WTC11 (cell line): ENCODE measurements around the gene UGGT1. TPM values are rescaled to one million over a fixed set of nuclear protein-coding genes. Genes with fewer than 3 reads are reported as not detected.

Source experiments
- ATAC-seq: fragments of 200-7000 bp; cut with Tn5 transposase; 2 replicates; pipeline ENCODE4 v1.10.0; 2021; ENCODE audit warnings: mild to moderate bottlenecking, moderate library complexity
- CTCF ChIA-PET: fragments of 300-600 bp; sonication (Branson Sonifier 250); formaldehyde crosslinking; loops from one replicate; lab custom pipeline; 2021; ENCODE audit warnings: antibody characterized with exemption; lab: Charles Lee
- POLR2A ChIA-PET: fragments of 350-600 bp; sonication (Branson Sonifier 250); formaldehyde crosslinking; loops from one replicate; lab custom pipeline; 2021; ENCODE audit warnings: antibody characterized with exemption; lab: Charles Lee
- DNase-seq: peaks from one replicate; pipeline ENCODE4 v3.0.0; 2021; ENCODE audit warnings: low spot score
- H3K27ac Mint-ChIP-seq: 2 replicates; pipeline ENCODE4 v1.8.0; 2021; ENCODE audit warnings: mixed read lengths
- H3K27me3 Mint-ChIP-seq: 2 replicates; pipeline ENCODE4 v1.8.0; 2021; ENCODE audit warnings: low read depth, mild to moderate bottlenecking, moderate library complexity, mixed read lengths
- H3K36me3 Mint-ChIP-seq: 2 replicates; pipeline ENCODE4 v1.8.0; 2021; ENCODE audit warnings: mixed read lengths
- H3K4me1 Mint-ChIP-seq: 2 replicates; pipeline ENCODE4 v1.8.0; 2022; ENCODE audit warnings: mixed read lengths
- H3K4me3 Mint-ChIP-seq: 2 replicates; pipeline ENCODE4 v1.8.0; 2021; ENCODE audit warnings: mild to moderate bottlenecking, moderate library complexity, mixed read lengths
- H3K9me3 Mint-ChIP-seq: 2 replicates; pipeline ENCODE4 v1.8.0; 2021; ENCODE audit warnings: mixed read lengths
- ATF6 ChIP-seq: sonication (generic); formaldehyde crosslinking; IDR thresholded peaks from 2 replicates; pipeline ENCODE4 v1.8.1; 2023; ENCODE audit warnings: mild to moderate bottlenecking, missing genetic modification reagents
- ESRRA ChIP-seq: sonication (generic); formaldehyde crosslinking; IDR thresholded peaks from 2 replicates; pipeline ENCODE4 v1.8.1; 2022; ENCODE audit warnings: mild to moderate bottlenecking, missing genetic modification reagents, borderline replicate concordance
- FOXJ3 ChIP-seq: sonication (generic); formaldehyde crosslinking; IDR thresholded peaks from 2 replicates; pipeline ENCODE4 v1.9.0; 2021; ENCODE audit warnings: missing genetic modification reagents, mild to moderate bottlenecking, borderline replicate concordance
- FOXK1 ChIP-seq: sonication (generic); formaldehyde crosslinking; IDR thresholded peaks from 2 replicates; pipeline ENCODE4 v1.8.0; 2022; ENCODE audit warnings: mild to moderate bottlenecking, moderate library complexity, missing genetic modification reagents
- JAZF1 ChIP-seq: fragments of 250-450 bp; sonication (Bioruptor Pico); IDR thresholded peaks from 2 replicates; pipeline ENCODE4 v1.9.0; 2021; ENCODE audit warnings: moderate library complexity, mild to moderate bottlenecking, inconsistent platforms
- KAT7 ChIP-seq: sonication (generic); formaldehyde crosslinking; IDR thresholded peaks from 2 replicates; pipeline ENCODE4 v1.8.1; 2023; ENCODE audit warnings: missing genetic modification reagents, mild to moderate bottlenecking, borderline replicate concordance
- MLX ChIP-seq: sonication (generic); formaldehyde crosslinking; IDR thresholded peaks from 2 replicates; pipeline ENCODE4 v1.8.1; 2023; ENCODE audit warnings: mild to moderate bottlenecking, missing genetic modification reagents, moderate library complexity
- SMAD4 ChIP-seq: sonication (generic); formaldehyde crosslinking; IDR thresholded peaks from 2 replicates; pipeline ENCODE4 v1.8.0; 2022; ENCODE audit warnings: mild to moderate bottlenecking, missing genetic modification reagents
- SP1 ChIP-seq: sonication (generic); formaldehyde crosslinking; conservative IDR thresholded peaks from 2 replicates; pipeline ENCODE4 v1.8.1; 2022; ENCODE audit warnings: missing genetic modification reagents
- TEAD4 ChIP-seq: sonication (generic); formaldehyde crosslinking; IDR thresholded peaks from 2 replicates; pipeline ENCODE4 v1.8.0; 2022; ENCODE audit warnings: mild to moderate bottlenecking, missing genetic modification reagents
- TP53 ChIP-seq: sonication (generic); formaldehyde crosslinking; IDR thresholded peaks from 2 replicates; pipeline ENCODE4 v1.8.1; 2023; ENCODE audit warnings: mild to moderate bottlenecking, missing genetic modification reagents
- ZNF396 ChIP-seq: fragments of 250-450 bp; sonication (Bioruptor Pico); IDR thresholded peaks from 2 replicates; pipeline ENCODE4 v1.8.0; 2021; ENCODE audit warnings: mild to moderate bottlenecking, moderate library complexity, borderline replicate concordance
- ZNF416 ChIP-seq: fragments of 250-450 bp; sonication (Bioruptor Pico); IDR thresholded peaks from 2 replicates; pipeline ENCODE4 v1.9.0; 2021; ENCODE audit warnings: mild to moderate bottlenecking, inconsistent platforms
- ZNF423 ChIP-seq: fragments of 250-450 bp; sonication (Bioruptor Pico); IDR thresholded peaks from 2 replicates; pipeline ENCODE4 v2.1.2; 2022; ENCODE audit warnings: mild to moderate bottlenecking, moderate library complexity
- total RNA-seq: library from RNA; stranded (reverse); gene quantifications from 3 replicates; pipeline ENCODE4 v1.2.3, GENCODE V29; 2021
- TF ChIP-seq, protein P1 (sequence below): sonication (generic); formaldehyde crosslinking; IDR thresholded peaks from 2 replicates; pipeline ENCODE4 v1.8.0; 2023; ENCODE audit warnings: missing genetic modification reagents, mild to moderate bottlenecking, borderline replicate concordance
- TF ChIP-seq, protein P2 (sequence below): fragments of 250-450 bp; sonication (Bioruptor Pico); IDR thresholded peaks from 2 replicates; pipeline ENCODE4 v1.9.0; 2021; ENCODE audit warnings: moderate library complexity, mild to moderate bottlenecking, inconsistent platforms, borderline replicate concordance
- TF ChIP-seq, protein P3 (sequence below): sonication (generic); formaldehyde crosslinking; conservative IDR thresholded peaks from 2 replicates; pipeline ENCODE4 v1.8.1; 2022; ENCODE audit warnings: mild to moderate bottlenecking, missing genetic modification reagents
- TF ChIP-seq, protein P4 (sequence below): sonication (generic); formaldehyde crosslinking; IDR thresholded peaks from 2 replicates; pipeline ENCODE4 v1.8.1; 2022; ENCODE audit warnings: low read depth, mild to moderate bottlenecking, moderate library complexity, missing genetic modification reagents, borderline replicate concordance
- TF ChIP-seq, protein P5 (sequence below): sonication (generic); formaldehyde crosslinking; IDR thresholded peaks from 2 replicates; pipeline ENCODE4 v1.8.0; 2022; ENCODE audit warnings: missing genetic modification reagents

The UGGT1 gene
- total RNA-seq, 1 experiment from 2014 or later = 57.9 TPM

DNA sequence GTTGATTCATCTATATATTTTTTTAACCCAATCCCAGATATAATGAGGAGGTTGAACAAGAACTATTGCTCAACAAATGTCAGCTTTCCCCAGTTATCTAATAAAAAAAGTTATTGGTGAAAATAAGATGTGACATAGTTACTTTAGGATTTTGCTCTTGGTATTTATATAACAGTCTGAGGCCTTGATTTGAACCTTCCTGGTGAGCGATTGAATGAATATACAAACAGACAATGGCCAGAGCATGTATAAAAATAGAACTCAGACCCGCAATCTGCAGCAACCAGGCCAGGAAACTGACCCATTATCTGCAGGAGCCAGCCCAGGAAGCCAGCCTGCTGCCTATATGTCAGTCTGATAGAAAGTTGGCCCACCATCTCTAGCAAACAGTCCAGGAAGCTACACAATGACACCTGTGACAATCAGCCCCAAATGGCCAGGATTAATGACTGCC, 146.1 kb downstream of the UGGT1 start (continued):
- TF ChIP-seq, protein P1, sequence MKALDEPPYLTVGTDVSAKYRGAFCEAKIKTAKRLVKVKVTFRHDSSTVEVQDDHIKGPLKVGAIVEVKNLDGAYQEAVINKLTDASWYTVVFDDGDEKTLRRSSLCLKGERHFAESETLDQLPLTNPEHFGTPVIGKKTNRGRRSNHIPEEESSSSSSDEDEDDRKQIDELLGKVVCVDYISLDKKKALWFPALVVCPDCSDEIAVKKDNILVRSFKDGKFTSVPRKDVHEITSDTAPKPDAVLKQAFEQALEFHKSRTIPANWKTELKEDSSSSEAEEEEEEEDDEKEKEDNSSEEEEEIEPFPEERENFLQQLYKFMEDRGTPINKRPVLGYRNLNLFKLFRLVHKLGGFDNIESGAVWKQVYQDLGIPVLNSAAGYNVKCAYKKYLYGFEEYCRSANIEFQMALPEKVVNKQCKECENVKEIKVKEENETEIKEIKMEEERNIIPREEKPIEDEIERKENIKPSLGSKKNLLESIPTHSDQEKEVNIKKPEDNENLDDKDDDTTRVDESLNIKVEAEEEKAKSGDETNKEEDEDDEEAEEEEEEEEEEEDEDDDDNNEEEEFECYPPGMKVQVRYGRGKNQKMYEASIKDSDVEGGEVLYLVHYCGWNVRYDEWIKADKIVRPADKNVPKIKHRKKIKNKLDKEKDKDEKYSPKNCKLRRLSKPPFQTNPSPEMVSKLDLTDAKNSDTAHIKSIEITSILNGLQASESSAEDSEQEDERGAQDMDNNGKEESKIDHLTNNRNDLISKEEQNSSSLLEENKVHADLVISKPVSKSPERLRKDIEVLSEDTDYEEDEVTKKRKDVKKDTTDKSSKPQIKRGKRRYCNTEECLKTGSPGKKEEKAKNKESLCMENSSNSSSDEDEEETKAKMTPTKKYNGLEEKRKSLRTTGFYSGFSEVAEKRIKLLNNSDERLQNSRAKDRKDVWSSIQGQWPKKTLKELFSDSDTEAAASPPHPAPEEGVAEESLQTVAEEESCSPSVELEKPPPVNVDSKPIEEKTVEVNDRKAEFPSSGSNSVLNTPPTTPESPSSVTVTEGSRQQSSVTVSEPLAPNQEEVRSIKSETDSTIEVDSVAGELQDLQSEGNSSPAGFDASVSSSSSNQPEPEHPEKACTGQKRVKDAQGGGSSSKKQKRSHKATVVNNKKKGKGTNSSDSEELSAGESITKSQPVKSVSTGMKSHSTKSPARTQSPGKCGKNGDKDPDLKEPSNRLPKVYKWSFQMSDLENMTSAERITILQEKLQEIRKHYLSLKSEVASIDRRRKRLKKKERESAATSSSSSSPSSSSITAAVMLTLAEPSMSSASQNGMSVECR = no peak
- TF ChIP-seq ATF6 (CRISPR knock-in tag) = no peak
- TF ChIP-seq, protein P2, sequence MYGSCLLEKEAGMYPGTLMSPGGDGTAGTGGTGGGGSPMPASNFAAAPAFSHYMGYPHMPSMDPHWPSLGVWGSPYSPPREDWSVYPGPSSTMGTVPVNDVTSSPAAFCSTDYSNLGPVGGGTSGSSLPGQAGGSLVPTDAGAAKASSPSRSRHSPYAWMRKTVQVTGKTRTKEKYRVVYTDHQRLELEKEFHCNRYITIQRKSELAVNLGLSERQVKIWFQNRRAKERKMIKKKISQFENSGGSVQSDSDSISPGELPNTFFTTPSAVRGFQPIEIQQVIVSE (CRISPR knock-in tag) = no peak

GRCh38 chr2:128237911-128238697, 147.1 kb downstream of the UGGT1 start:
- Mint-ChIP-seq H3K27ac (no peak overlapping the region), H3K36me3 (no peaks in the 10 kb centered on the region), H3K4me1 (peaks cover 5% of the 10 kb centered on the region; the same call in 1 of the 2 replicates), H3K4me3 (no peak overlapping the region), H3K9me3 (no peaks in the 10 kb centered on the region), H3K27me3 (peaks cover 8% of the 10 kb centered on the region)
- no peak for ATAC-seq
- ChIA-PET POLR2A (interaction anchor here (0.6 kb wide), 1 partner anchor 10 kb away, joined by 5 read pairs; no protein-coding TSS in a partner anchor), CTCF (interaction anchor here (0.9 kb wide), 1 partner anchor 175 kb away, joined by 4 read pairs; no protein-coding TSS in a partner anchor)
- no peak for DNase-seq
- TF ChIP-seq FOXK1 (no peak), KAT7 (CRISPR knock-in tag) (no peak), ZNF416 (no peak), TEAD4 (no peak), ZNF423 (CRISPR knock-in tag) (no peak), ZNF396 (CRISPR knock-in tag) (no peak), SMAD4 (no peak), MLX (no peak), TP53 (no peak), ESRRA (CRISPR knock-in tag) (no peak), SP1 (CRISPR knock-in tag) (no peak)
- TF ChIP-seq, protein P3, sequence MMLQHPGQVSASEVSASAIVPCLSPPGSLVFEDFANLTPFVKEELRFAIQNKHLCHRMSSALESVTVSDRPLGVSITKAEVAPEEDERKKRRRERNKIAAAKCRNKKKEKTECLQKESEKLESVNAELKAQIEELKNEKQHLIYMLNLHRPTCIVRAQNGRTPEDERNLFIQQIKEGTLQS (CRISPR knock-in tag) = no peak

DNA sequence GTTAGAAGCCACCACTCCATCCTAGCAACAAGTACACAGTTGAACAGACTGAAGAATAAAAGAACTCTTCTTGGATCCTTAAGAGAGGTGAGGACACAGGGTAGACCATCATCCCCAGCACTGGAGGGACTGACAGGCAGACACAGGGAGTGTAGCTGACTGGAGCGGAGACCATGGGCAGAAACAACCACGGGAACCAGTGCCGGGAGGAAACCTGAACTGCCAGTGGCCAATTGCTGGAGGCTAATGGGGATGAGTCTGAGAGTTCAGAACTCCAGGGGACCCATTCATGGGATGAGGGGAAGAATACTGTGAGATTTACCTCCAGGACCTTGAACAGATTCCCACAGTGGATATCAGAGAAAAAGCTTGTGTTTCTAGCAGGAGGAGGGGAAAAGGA, 150.9 kb downstream of the UGGT1 start:
- Mint-ChIP-seq H3K9me3 (no peaks in the 10 kb centered on the region), H3K4me3 (no peak overlapping the region), H3K36me3 (no peaks in the 10 kb centered on the region), H3K27me3 (no peaks in the 10 kb centered on the region; the same call in 1 of the 2 replicates), H3K27ac (no peak overlapping the region), H3K4me1 (no peaks in the 10 kb centered on the region)
- ChIA-PET CTCF (no interaction called here), POLR2A (no interaction called here)
- ATAC-seq (peak; percentile 41; the same call in 1 of the 2 replicates), DNase-seq (no peak)
- TF ChIP-seq, protein P4, sequence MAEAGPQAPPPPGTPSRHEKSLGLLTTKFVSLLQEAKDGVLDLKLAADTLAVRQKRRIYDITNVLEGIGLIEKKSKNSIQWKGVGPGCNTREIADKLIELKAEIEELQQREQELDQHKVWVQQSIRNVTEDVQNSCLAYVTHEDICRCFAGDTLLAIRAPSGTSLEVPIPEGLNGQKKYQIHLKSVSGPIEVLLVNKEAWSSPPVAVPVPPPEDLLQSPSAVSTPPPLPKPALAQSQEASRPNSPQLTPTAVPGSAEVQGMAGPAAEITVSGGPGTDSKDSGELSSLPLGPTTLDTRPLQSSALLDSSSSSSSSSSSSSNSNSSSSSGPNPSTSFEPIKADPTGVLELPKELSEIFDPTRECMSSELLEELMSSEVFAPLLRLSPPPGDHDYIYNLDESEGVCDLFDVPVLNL (CRISPR knock-in tag) = no peak
- TF ChIP-seq, protein P5, sequence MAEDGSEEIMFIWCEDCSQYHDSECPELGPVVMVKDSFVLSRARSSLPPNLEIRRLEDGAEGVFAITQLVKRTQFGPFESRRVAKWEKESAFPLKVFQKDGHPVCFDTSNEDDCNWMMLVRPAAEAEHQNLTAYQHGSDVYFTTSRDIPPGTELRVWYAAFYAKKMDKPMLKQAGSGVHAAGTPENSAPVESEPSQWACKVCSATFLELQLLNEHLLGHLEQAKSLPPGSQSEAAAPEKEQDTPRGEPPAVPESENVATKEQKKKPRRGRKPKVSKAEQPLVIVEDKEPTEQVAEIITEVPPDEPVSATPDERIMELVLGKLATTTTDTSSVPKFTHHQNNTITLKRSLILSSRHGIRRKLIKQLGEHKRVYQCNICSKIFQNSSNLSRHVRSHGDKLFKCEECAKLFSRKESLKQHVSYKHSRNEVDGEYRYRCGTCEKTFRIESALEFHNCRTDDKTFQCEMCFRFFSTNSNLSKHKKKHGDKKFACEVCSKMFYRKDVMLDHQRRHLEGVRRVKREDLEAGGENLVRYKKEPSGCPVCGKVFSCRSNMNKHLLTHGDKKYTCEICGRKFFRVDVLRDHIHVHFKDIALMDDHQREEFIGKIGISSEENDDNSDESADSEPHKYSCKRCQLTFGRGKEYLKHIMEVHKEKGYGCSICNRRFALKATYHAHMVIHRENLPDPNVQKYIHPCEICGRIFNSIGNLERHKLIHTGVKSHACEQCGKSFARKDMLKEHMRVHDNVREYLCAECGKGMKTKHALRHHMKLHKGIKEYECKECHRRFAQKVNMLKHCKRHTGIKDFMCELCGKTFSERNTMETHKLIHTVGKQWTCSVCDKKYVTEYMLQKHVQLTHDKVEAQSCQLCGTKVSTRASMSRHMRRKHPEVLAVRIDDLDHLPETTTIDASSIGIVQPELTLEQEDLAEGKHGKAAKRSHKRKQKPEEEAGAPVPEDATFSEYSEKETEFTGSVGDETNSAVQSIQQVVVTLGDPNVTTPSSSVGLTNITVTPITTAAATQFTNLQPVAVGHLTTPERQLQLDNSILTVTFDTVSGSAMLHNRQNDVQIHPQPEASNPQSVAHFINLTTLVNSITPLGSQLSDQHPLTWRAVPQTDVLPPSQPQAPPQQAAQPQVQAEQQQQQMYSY = no peak
- TF ChIP-seq JAZF1 (CRISPR knock-in tag) (no peak), FOXJ3 (CRISPR knock-in tag) (no peak)
